ENCODE measurements around the gene TCP11X1. TPM values are rescaled to one million over a fixed set of nuclear protein-coding genes. Genes with fewer than 3 reads are reported as not detected.

The TCP11X1 gene
- total and polyA plus RNA-seq, 2 of the 13 experiments (the other 11 are each of a cell fraction or from before 2014, with no cell fraction given) = not detected

Other genes with a start within 250 kb of the TCP11X1 start
- gene TCEAL2, start 89.6 kb upstream of the TCP11X1 start, total RNA-seq (2016; rRNA removed; fragmentation: Illumina TruSeq; extraction: Trizol) = not detected in 2 replicates
- not detected in 2 replicates for gene TCEAL2, start 89.6 kb upstream of the TCP11X1 start, polyA plus RNA-seq (2011; rRNA removed)
- not detected in 2 replicates for gene TCEAL6, start 72.8 kb upstream of the TCP11X1 start, total RNA-seq (2016; rRNA removed; fragmentation: Illumina TruSeq; extraction: Trizol)
- not detected in 2 replicates for gene TCEAL6, start 72.8 kb upstream of the TCP11X1 start, polyA plus RNA-seq (2011; rRNA removed)
- not detected in 2 replicates for gene BEX5, start 59.3 kb upstream of the TCP11X1 start, total RNA-seq (2016; rRNA removed; fragmentation: Illumina TruSeq; extraction: Trizol)
- gene BEX5, start 59.3 kb upstream of the TCP11X1 start, polyA plus RNA-seq (2011; rRNA removed) = not detected in 2 replicates
- not detected in 2 replicates for gene NXF2, start 31.9 kb downstream of the TCP11X1 start, total RNA-seq (2016; rRNA removed; fragmentation: Illumina TruSeq; extraction: Trizol)
- not detected in 2 replicates for gene NXF2, start 31.9 kb downstream of the TCP11X1 start, polyA plus RNA-seq (2011; rRNA removed)
- not detected in 2 replicates for gene NXF2B, start 224.7 kb downstream of the TCP11X1 start, total RNA-seq (2016; rRNA removed; fragmentation: Illumina TruSeq; extraction: Trizol)
- gene NXF2B, start 224.7 kb downstream of the TCP11X1 start, polyA plus RNA-seq (2011; rRNA removed) = not detected in 2 replicates